ENCODE results near the gene PADI1.

DNA sequence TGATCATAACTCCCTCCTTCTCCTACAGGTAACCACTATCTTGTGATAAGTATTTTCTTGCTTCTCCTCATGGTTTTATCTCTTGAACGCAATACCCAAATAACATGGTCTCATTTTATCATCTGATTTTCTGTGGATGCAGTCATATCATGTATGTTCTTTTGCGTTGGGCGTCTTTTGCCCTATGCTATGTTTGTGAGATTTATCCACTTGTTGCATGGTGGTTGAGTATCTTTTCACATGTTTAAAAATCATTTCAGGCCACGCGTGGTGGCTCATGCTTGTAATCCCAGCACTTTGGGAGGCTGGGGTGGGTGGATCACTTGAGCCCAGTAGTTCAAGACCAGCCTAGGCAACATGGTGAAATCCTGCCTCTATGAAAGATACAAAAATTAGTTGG lies 59.5 kb downstream of the PADI1 start:
- no peak for TF ChIP-seq ZBTB33 (IDR thresholded peaks at IDR 0.05; ENCODE audit: borderline replicate concordance, low read depth)
- no peak for TF ChIP-seq TEAD4 (IDR thresholded peaks at IDR 0.05; ENCODE audit: borderline replicate concordance, insufficient read depth)

All from SK-N-SH (cell line).